Fibroblast of skin of abdomen (primary cell): Measurements from ENCODE around the gene LSM3.
"Not testable (repeated sequence)": the region's sequence is repeated elsewhere in the genome, so short reads cannot be mapped to it uniquely, and the experiment has no call there.

Experiments used
- DNase-seq: peaks from one replicate; pipeline ENCODE4 v3.0.0-alpha.2; 2013

The LSM3 gene

GRCh38 chr3:14222900-14223594 is 44.4 kb downstream of the LSM3 start:
- no peak for DNase-seq

GRCh38 chr3:14223595-14223994 is 45.0 kb downstream of the LSM3 start:
- no peak for DNase-seq

- peak; percentile 43 for DNase-seq
Observed at GRCh38 chr3:14224895-14225294, 46.3 kb downstream of the LSM3 start.

- DNase-seq, result no peak
Observed at GRCh38 chr3:14225421-14225820, 46.8 kb downstream of the LSM3 start.

- not testable (repeated sequence) for DNase-seq
Observed at GRCh38 chr3:14226351-14226750, 47.7 kb downstream of the LSM3 start.

- no peak for DNase-seq
Observed at GRCh38 chr3:14227856-14228255, 49.2 kb downstream of the LSM3 start.

- DNase-seq, result no peak
Observed at GRCh38 chr3:14228681-14229470, 50.3 kb downstream of the LSM3 start.

GRCh38 chr3:14229695-14230094 is 51.1 kb downstream of the LSM3 start:
- not testable (repeated sequence) for DNase-seq

- no peak for DNase-seq
Observed at GRCh38 chr3:14230729-14231128, 52.1 kb downstream of the LSM3 start.

GRCh38 chr3:14231145-14231990 is 52.8 kb downstream of the LSM3 start:
- DNase-seq, result no peak

GRCh38 chr3:14231998-14232501 is 53.4 kb downstream of the LSM3 start:
- peak; percentile 34 for DNase-seq

GRCh38 chr3:14234251-14235002 is 55.8 kb downstream of the LSM3 start:
- no peak for DNase-seq

- DNase-seq, result no peak
Observed at GRCh38 chr3:14235003-14235911, 56.6 kb downstream of the LSM3 start.

GRCh38 chr3:14235912-14236295 is 57.3 kb downstream of the LSM3 start:
- DNase-seq, result no peak

GRCh38 chr3:14236902-14237301 is 58.3 kb downstream of the LSM3 start:
- DNase-seq, result no peak

- no peak for DNase-seq
Observed at GRCh38 chr3:14237457-14237856, 58.8 kb downstream of the LSM3 start.

GRCh38 chr3:14238356-14238755 is 59.7 kb downstream of the LSM3 start:
- no peak for DNase-seq

- DNase-seq, result no peak
Observed at GRCh38 chr3:14238930-14239329, 60.3 kb downstream of the LSM3 start.

GRCh38 chr3:14239940-14240339 is 61.3 kb downstream of the LSM3 start:
- no peak for DNase-seq

- no peak for DNase-seq
Observed at GRCh38 chr3:14240366-14240765, 61.7 kb downstream of the LSM3 start.

GRCh38 chr3:14241716-14242115 is 63.1 kb downstream of the LSM3 start:
- DNase-seq, result no peak
